ENCODE measurements around the gene CD247.
A peak's percentile ranks its signal among the peaks of the same experiment; 100 is the strongest.

The CD247 gene

GRCh38 chr1:167404161-167404888, 114.0 kb downstream of the CD247 start:
- H3K9ac ChIP-seq (ENCODE audit: low read depth, low read length, poor library complexity, severe bottlenecking), result no peak overlapping the region
- no peak overlapping the region for H3K4me3 ChIP-seq (ENCODE audit: low read length, poor library complexity, severe bottlenecking)
- no peaks in the 10 kb centered on the region for H3K27me3 ChIP-seq (ENCODE audit: insufficient read depth, low read length, poor library complexity, severe bottlenecking)
- no peak overlapping the region for H2AFZ ChIP-seq (ENCODE audit: low read length)
- no peaks in the 10 kb centered on the region for H3K4me1 ChIP-seq (ENCODE audit: insufficient read depth, low read length, poor library complexity, severe bottlenecking)
- TF ChIP-seq EZH2phosphoT487 (IDR thresholded peaks at IDR 0.05; ENCODE audit: borderline replicate concordance) (no peak), CTCF (conservative IDR thresholded peaks at IDR 0.05; ENCODE audit: low read length) (no peak)
- H3K9me3 ChIP-seq (ENCODE audit: insufficient read depth, low read depth, low read length), result no peaks in the 10 kb centered on the region
- no peak overlapping the region for H3K4me2 ChIP-seq (ENCODE audit: low read depth, low read length, poor library complexity, severe bottlenecking)
- no peaks in the 10 kb centered on the region for H4K20me1 ChIP-seq (ENCODE audit: insufficient read depth, low read length, poor library complexity, severe bottlenecking)
- H3K36me3 ChIP-seq (ENCODE audit: insufficient read depth, low read length), result peaks cover 75% of the 10 kb centered on the region
- no peaks in the 10 kb centered on the region for H3K79me2 ChIP-seq (ENCODE audit: insufficient read depth, low read length)
- no peaks in the 10 kb centered on the region for H3K9me2 ChIP-seq (replicated peaks; ENCODE audit: low read depth, low read length)
- no peaks in the 10 kb centered on the region for H3F3A ChIP-seq (ENCODE audit: low read depth)

GRCh38 chr1:167401260-167401873, 117.0 kb downstream of the CD247 start:
- Histone ChIP-seq H3F3A (ENCODE audit: low read depth) (no peaks in the 10 kb centered on the region), H3K27me3 (ENCODE audit: insufficient read depth, low read length, poor library complexity, severe bottlenecking) (no peaks in the 10 kb centered on the region), H3K36me3 (ENCODE audit: insufficient read depth, low read length) (peaks cover 85% of the 10 kb centered on the region; the same call in 1 of the 2 replicates), H3K9me2 (replicated peaks; ENCODE audit: low read depth, low read length) (no peaks in the 10 kb centered on the region), H3K4me3 (ENCODE audit: low read length, poor library complexity, severe bottlenecking) (no peak overlapping the region), H3K79me2 (ENCODE audit: insufficient read depth, low read length) (no peaks in the 10 kb centered on the region), H3K4me2 (ENCODE audit: low read depth, low read length, poor library complexity, severe bottlenecking) (no peak overlapping the region), H2AFZ (ENCODE audit: low read length) (no peak overlapping the region), H3K9me3 (ENCODE audit: insufficient read depth, low read depth, low read length) (no peaks in the 10 kb centered on the region), H3K9ac (ENCODE audit: low read depth, low read length, poor library complexity, severe bottlenecking) (no peak overlapping the region), H4K20me1 (ENCODE audit: insufficient read depth, low read length, poor library complexity, severe bottlenecking) (no peaks in the 10 kb centered on the region), H3K4me1 (ENCODE audit: insufficient read depth, low read length, poor library complexity, severe bottlenecking) (no peaks in the 10 kb centered on the region)
- TF ChIP-seq EZH2phosphoT487 (IDR thresholded peaks at IDR 0.05; ENCODE audit: borderline replicate concordance), result no peak
- peak; percentile 78 for TF ChIP-seq CTCF (conservative IDR thresholded peaks at IDR 0.05; ENCODE audit: low read length)

GRCh38 chr1:167400359-167400953, 117.9 kb downstream of the CD247 start:
- peaks cover 85% of the 10 kb centered on the region; the same call in 1 of the 2 replicates for H3K36me3 ChIP-seq (ENCODE audit: insufficient read depth, low read length)
- H3K4me2 ChIP-seq (ENCODE audit: low read depth, low read length, poor library complexity, severe bottlenecking), result no peak overlapping the region
- no peaks in the 10 kb centered on the region for H4K20me1 ChIP-seq (ENCODE audit: insufficient read depth, low read length, poor library complexity, severe bottlenecking)
- H3K27me3 ChIP-seq (ENCODE audit: insufficient read depth, low read length, poor library complexity, severe bottlenecking), result no peaks in the 10 kb centered on the region
- TF ChIP-seq CTCF (conservative IDR thresholded peaks at IDR 0.05; ENCODE audit: low read length) (no peak), EZH2phosphoT487 (IDR thresholded peaks at IDR 0.05; ENCODE audit: borderline replicate concordance) (no peak)
- no peaks in the 10 kb centered on the region for H3F3A ChIP-seq (ENCODE audit: low read depth)
- H3K4me3 ChIP-seq (ENCODE audit: low read length, poor library complexity, severe bottlenecking), result no peak overlapping the region
- no peaks in the 10 kb centered on the region for H3K79me2 ChIP-seq (ENCODE audit: insufficient read depth, low read length)
- no peaks in the 10 kb centered on the region for H3K4me1 ChIP-seq (ENCODE audit: insufficient read depth, low read length, poor library complexity, severe bottlenecking)
- H3K9ac ChIP-seq (ENCODE audit: low read depth, low read length, poor library complexity, severe bottlenecking), result no peak overlapping the region
- H2AFZ ChIP-seq (ENCODE audit: low read length), result no peak overlapping the region
- no peaks in the 10 kb centered on the region for H3K9me3 ChIP-seq (ENCODE audit: insufficient read depth, low read depth, low read length)
- H3K9me2 ChIP-seq (replicated peaks; ENCODE audit: low read depth, low read length), result no peaks in the 10 kb centered on the region
